PC-3 (cell line): ENCODE measurements around the gene MS4A6E. TPM values are rescaled to one million over a fixed set of nuclear protein-coding genes. Genes with fewer than 3 reads are reported as not detected.

Source experiments
- ATAC-seq: fragments of 200-7000 bp; cut with Tn5 transposase; 2 replicates; pipeline ENCODE4 v1.9.1; 2020; ENCODE audit warnings: mild to moderate bottlenecking, moderate library complexity
- BruUV-seq: library from RNA; stranded (reverse); fragments of 400-500 nt; replicated peaks from 2 replicates; lab custom pipeline; 2021; lab: Mats Ljungman, UMichigan
- CTCF ChIA-PET: fragments of 300-600 bp; sonication (Branson Sonifier 250); formaldehyde crosslinking; loops from one replicate; lab custom pipeline; 2022; ENCODE audit warnings: antibody characterized with exemption; lab: Charles Lee
- POLR2A ChIA-PET: fragments of 300-600 bp; sonication (Branson Sonifier 250); formaldehyde crosslinking; loops from one replicate; lab custom pipeline; 2022; ENCODE audit warnings: antibody characterized with exemption; ENCODE audit not compliant: unreplicated experiment; lab: Charles Lee
- DNase-seq: peaks from one replicate; pipeline ENCODE4 v3.0.0-alpha.2; 2015
- H2AFZ ChIP-seq: fragments of 300-600 bp; sonication (generic); 2 replicates; pipeline ENCODE4 v1.6.0; 2016; ENCODE audit warnings: antibody characterized with exemption, low read length
- H3F3A ChIP-seq: fragments of 300-600 bp; sonication (generic); one replicate; pipeline ENCODE4 v1.6.0; 2017; ENCODE audit warnings: antibody characterized with exemption, low read length, control low read depth, mild to moderate bottlenecking; ENCODE audit not compliant: unreplicated experiment
- H3K27ac ChIP-seq: fragments of 300-600 bp; sonication (generic); 2 replicates; pipeline ENCODE4 v1.5.1; 2016; ENCODE audit warnings: mild to moderate bottlenecking, low read length
- H3K27me3 ChIP-seq: fragments of 300-600 bp; sonication (generic); 2 replicates; pipeline ENCODE4 v1.6.1; 2016; ENCODE audit warnings: low read length, mixed read lengths
- H3K36me3 ChIP-seq: fragments of 300-600 bp; sonication (generic); 2 replicates; pipeline ENCODE4 v1.6.1; 2016; ENCODE audit warnings: low read depth, mixed run types, low read length, mixed read lengths
- H3K4me1 ChIP-seq: fragments of 300-600 bp; sonication (generic); 2 replicates; pipeline ENCODE4 v1.5.1; 2016; ENCODE audit warnings: low read length; ENCODE audit not compliant: insufficient read depth
- H3K4me2 ChIP-seq: fragments of 300-600 bp; sonication (generic); 2 replicates; pipeline ENCODE4 v1.6.0; 2016; ENCODE audit warnings: low read length
- H3K4me3 ChIP-seq: fragments of 300-600 bp; sonication (generic); 2 replicates; pipeline ENCODE4 v1.5.1; 2016; ENCODE audit warnings: mild to moderate bottlenecking, low read length, mixed read lengths
- H3K79me2 ChIP-seq: fragments of 300-600 bp; sonication (generic); 2 replicates; pipeline ENCODE4 v1.6.1; 2017; ENCODE audit warnings: low read length, mixed read lengths
- H3K9ac ChIP-seq: fragments of 300-600 bp; sonication (generic); 2 replicates; pipeline ENCODE4 v1.6.0; 2016; ENCODE audit warnings: mild to moderate bottlenecking, low read length
- H3K9me2 ChIP-seq: fragments of 300-600 bp; sonication (generic); replicated peaks from 2 replicates; pipeline ENCODE4 v1.6.1; 2016; ENCODE audit warnings: mixed run types, low read length, mixed read lengths
- H3K9me3 ChIP-seq: fragments of 300-600 bp; sonication (generic); 2 replicates; pipeline ENCODE4 v1.6.1; 2016; ENCODE audit warnings: low read length, mixed read lengths
- H4K20me1 ChIP-seq: fragments of 300-600 bp; sonication (generic); 2 replicates; pipeline ENCODE4 v1.6.1; 2016; ENCODE audit warnings: low read length, mixed read lengths
- EZH2 ChIP-seq: fragments of 300-600 bp; sonication (generic); IDR thresholded peaks from one replicate; pipeline ENCODE4 v1.6.1; 2017; ENCODE audit warnings: antibody characterized with exemption, mild to moderate bottlenecking, low read length; ENCODE audit not compliant: unreplicated experiment
- EZH2phosphoT487 ChIP-seq: fragments of 300-600 bp; sonication (generic); IDR thresholded peaks from 2 replicates; pipeline ENCODE4 v1.6.1; 2018; ENCODE audit warnings: mild to moderate bottlenecking, antibody characterized with exemption, low read length, borderline replicate concordance
- intact Hi-C: fragments of 100-400 bp; cut with micrococcal nuclease; formaldehyde crosslinking; loops from 2 replicates; pipeline ENCODE4 v1.9.0; 2023
- total RNA-seq: library from RNA; depleted of rRNA; stranded (reverse); fragments of >200 nt; gene quantifications from 2 replicates; pipeline ENCODE4 v1.2.3, GENCODE V29; 2014
- TF ChIP-seq, protein P1 (sequence below): fragments of 300-600 bp; sonication (generic); conservative IDR thresholded peaks from 2 replicates; pipeline ENCODE4 v1.5.1; 2017; ENCODE audit warnings: antibody characterized with exemption, low read depth, mild to moderate bottlenecking, low read length

The MS4A6E gene
- total RNA-seq, 1 experiment from 2014 or later: not detected

DNA sequence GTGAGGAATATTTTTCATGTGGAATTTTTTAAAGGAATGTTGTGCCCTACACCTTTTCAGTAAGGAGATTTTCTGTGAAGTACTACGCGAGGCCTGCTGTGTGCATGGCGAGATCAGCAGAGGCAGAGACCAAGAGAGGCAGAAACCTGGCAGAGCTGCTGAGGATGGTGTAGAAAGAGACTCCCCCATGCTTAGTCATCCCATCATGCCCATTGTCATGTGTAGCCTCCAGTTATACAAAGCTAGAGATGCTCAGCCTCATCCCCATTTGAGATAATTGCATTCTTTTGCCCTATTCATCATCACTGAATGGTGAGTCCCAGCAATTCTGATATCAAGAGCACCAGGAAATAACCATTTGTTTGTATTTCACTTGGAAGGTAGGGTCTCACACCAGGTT lies 48.3 kb downstream of the MS4A6E start:
- CTCF ChIA-PET: no interaction called here
- POLR2A ChIA-PET: no interaction called here
- intact Hi-C loops: no loop called here

DNA sequence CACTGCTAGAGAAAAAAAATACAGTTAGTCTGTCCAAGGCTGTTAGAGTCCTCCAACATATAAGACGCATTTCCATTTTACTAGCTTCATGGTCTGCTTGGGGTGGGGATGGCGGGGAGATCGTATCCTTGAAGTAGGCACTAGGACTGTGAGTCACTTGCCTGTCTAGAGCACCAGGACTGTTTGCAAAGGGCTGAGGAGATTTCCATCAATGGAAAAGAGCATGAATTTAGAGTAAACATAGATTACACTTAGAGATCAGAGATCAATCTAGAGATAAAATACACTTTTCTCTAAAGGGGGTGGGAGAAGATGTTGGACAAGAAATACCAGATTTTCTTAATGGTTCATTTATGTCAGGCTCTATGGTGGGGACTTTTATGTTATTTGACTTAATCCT lies 49.5 kb downstream of the MS4A6E start:
- Histone ChIP-seq H2AFZ (peak overlapping the region; percentile 44), H4K20me1 (no peaks in the 10 kb centered on the region), H3K4me2 (peak overlapping the region; percentile 79), H3K9ac (peak overlapping the region; percentile 61), H3K9me3 (no peaks in the 10 kb centered on the region), H3K27me3 (no peaks in the 10 kb centered on the region), H3K27ac (peak overlapping the region; percentile 90), H3K36me3 (no peaks in the 10 kb centered on the region), H3F3A (peaks cover under 1% of the 10 kb centered on the region), H3K9me2 (no peaks in the 10 kb centered on the region), H3K4me3 (peak overlapping the region; percentile 57), H3K4me1 (peaks cover 45% of the 10 kb centered on the region), H3K79me2 (no peaks in the 10 kb centered on the region)
- DNase-seq (peak; percentile 89), ATAC-seq (peak; percentile 71)
- CTCF ChIA-PET: no interaction called here
- POLR2A ChIA-PET: no interaction called here
- intact Hi-C loops: no loop called here
- TF ChIP-seq EZH2: no peak
- TF ChIP-seq, protein P1, sequence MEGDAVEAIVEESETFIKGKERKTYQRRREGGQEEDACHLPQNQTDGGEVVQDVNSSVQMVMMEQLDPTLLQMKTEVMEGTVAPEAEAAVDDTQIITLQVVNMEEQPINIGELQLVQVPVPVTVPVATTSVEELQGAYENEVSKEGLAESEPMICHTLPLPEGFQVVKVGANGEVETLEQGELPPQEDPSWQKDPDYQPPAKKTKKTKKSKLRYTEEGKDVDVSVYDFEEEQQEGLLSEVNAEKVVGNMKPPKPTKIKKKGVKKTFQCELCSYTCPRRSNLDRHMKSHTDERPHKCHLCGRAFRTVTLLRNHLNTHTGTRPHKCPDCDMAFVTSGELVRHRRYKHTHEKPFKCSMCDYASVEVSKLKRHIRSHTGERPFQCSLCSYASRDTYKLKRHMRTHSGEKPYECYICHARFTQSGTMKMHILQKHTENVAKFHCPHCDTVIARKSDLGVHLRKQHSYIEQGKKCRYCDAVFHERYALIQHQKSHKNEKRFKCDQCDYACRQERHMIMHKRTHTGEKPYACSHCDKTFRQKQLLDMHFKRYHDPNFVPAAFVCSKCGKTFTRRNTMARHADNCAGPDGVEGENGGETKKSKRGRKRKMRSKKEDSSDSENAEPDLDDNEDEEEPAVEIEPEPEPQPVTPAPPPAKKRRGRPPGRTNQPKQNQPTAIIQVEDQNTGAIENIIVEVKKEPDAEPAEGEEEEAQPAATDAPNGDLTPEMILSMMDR: no peak
- no peak for TF ChIP-seq EZH2phosphoT487
- no TSS peak for BruUV-seq

More for the DNA sequence above, 48.3 kb downstream of the MS4A6E start:
- no peaks in the 10 kb centered on the region for H3K9me3 ChIP-seq
- ATAC-seq (no peak), DNase-seq (no peak)
- H3K79me2 ChIP-seq: no peaks in the 10 kb centered on the region
- H3K27ac ChIP-seq: peak overlapping the region; percentile 90
- H3K4me1 ChIP-seq: peaks cover 57% of the 10 kb centered on the region
- no peaks in the 10 kb centered on the region for H3K36me3 ChIP-seq
- no peaks in the 10 kb centered on the region for H3K9me2 ChIP-seq
- H3F3A ChIP-seq: peaks cover 9% of the 10 kb centered on the region
- H3K9ac ChIP-seq: no peak overlapping the region
- H2AFZ ChIP-seq: no peak overlapping the region
- H3K4me2 ChIP-seq: no peak overlapping the region
- no peaks in the 10 kb centered on the region for H3K27me3 ChIP-seq
- no TSS peak for BruUV-seq
- no peak overlapping the region for H3K4me3 ChIP-seq
- no peaks in the 10 kb centered on the region for H4K20me1 ChIP-seq
- TF ChIP-seq, protein P1: no peak
- TF ChIP-seq EZH2phosphoT487 (no peak), EZH2 (no peak)

DNA sequence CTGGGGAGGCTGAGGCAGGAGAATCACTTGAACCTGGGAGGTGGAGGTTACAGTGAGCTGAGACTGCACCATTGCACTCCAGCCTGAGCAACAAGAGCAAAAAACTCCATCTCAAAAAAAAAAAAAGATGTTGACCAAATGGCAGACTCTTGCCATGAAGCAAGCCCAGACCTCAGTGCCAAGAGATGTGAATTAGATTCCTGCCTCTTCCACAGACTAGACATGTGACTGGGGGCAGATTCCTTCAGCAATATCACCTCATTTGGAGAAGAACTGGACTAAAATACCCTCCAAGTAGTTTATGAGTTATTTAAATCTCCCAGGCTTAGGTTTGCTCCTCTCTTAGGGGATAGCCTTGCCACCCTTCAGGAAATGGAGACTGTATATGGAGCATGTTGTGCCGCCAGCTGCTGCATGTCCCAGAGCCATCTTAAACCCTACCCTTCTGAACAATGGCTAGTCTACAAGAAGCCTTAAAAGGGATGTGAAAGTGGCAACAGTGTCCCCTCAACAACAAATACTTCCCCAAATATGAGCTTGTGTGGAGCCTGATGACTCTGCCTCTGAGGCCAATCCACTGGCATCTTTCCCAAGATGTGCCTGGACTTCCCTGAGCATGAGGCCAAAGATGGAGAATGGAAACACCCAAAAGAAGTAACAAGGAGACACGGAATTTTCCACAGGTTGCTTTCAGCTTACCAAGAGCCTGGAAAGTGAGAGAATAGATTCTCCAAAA lies 50.5 kb downstream of the MS4A6E start:
- Histone ChIP-seq H4K20me1 (no peaks in the 10 kb centered on the region), H3K79me2 (no peaks in the 10 kb centered on the region), H3K36me3 (no peaks in the 10 kb centered on the region), H3K27ac (peak overlapping the region; percentile 90), H3K9me2 (no peaks in the 10 kb centered on the region), H3K9me3 (no peaks in the 10 kb centered on the region), H3K27me3 (no peaks in the 10 kb centered on the region), H3F3A (no peaks in the 10 kb centered on the region), H3K9ac (peak overlapping the region; percentile 39), H3K4me1 (peaks cover 39% of the 10 kb centered on the region), H2AFZ (no peak overlapping the region), H3K4me2 (peak overlapping the region; percentile 79), H3K4me3 (no peak overlapping the region)
- POLR2A ChIA-PET: no interaction called here
- intact Hi-C loops: no loop called here
- no peak for TF ChIP-seq EZH2phosphoT487
- TF ChIP-seq, protein P1: no peak
- peak; percentile 6 for DNase-seq
- ATAC-seq: no peak
- no TSS peak for BruUV-seq
- CTCF ChIA-PET: no interaction called here
